IPS-20b (cell line): ENCODE results near the gene KCNA3.

Experiments used
- H3K27ac ChIP-seq: one replicate; pipeline ENCODE4 v1.5.1; 2013; ENCODE audit warnings: low read length
- H3K27me3 ChIP-seq: 2 replicates; pipeline ENCODE4 v1.6.1; 2013; ENCODE audit warnings: mild to moderate bottlenecking, low read length, inconsistent platforms; ENCODE audit not compliant: insufficient read depth
- H3K36me3 ChIP-seq: 2 replicates; pipeline ENCODE4 v1.6.1; 2013; ENCODE audit warnings: low read depth, mild to moderate bottlenecking, inconsistent platforms, low read length, moderate library complexity; ENCODE audit not compliant: insufficient read depth
- H3K4me1 ChIP-seq: 2 replicates; pipeline ENCODE4 v1.6.1; 2013; ENCODE audit warnings: mild to moderate bottlenecking, control low read depth, inconsistent platforms, low read length, moderate library complexity; ENCODE audit not compliant: insufficient read depth
- H3K4me3 ChIP-seq: 2 replicates; pipeline ENCODE4 v1.5.1; 2013; ENCODE audit warnings: mild to moderate bottlenecking, low read length, inconsistent platforms
- H3K9ac ChIP-seq: 2 replicates; pipeline ENCODE4 v1.6.1; 2013; ENCODE audit warnings: low read depth, mild to moderate bottlenecking, inconsistent platforms, low read length, moderate library complexity
- H3K9me3 ChIP-seq: 2 replicates; pipeline ENCODE4 v1.6.1; 2013; ENCODE audit warnings: mild to moderate bottlenecking, low read depth, low read length, inconsistent platforms; ENCODE audit not compliant: insufficient read depth

Gene KCNA3

DNA sequence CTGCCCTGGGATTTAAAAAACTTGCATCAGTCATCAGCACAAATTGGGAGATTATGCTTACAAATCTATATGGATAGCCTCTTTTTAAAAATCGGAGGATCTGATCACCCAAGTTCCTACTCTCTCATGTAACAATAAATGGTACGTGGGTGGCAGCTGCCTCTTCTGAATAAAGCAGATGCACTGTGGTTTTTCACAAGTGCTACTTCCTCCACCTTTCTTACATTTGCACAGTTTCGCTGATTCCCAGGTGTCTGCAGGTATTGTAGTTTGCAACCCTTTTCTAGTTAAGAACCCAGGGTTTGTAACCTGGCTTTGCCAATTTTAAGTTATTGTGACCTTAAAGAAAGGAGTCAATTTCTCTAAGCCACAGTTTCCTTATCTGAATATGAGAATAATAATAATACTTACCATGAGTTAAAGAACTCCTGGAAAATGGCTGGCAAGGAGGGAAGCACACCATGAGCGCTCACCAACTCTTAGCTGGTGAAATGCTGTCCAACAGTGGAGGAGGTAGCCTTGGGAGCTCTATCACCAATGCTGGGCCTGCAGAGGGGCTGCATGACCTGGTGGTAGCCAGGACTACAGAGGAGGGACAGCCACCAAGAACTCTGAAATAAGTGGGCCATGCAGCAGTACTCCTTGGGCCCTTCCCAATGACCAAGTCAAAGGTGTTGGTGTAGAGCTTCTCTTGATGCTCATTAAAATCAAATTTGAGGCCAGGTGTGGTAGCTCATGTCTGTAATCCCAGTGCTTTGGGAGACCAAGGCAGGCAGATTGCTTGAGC is 38.4 kb downstream of the KCNA3 start:
- H3K27me3 ChIP-seq, result peaks cover under 1% of the 10 kb centered on the region; the same call in 1 of the 2 replicates
- H3K36me3 ChIP-seq, result no peaks in the 10 kb centered on the region
- H3K27ac ChIP-seq, result no peak overlapping the region
- no peak overlapping the region for H3K9ac ChIP-seq
- H3K9me3 ChIP-seq, result no peaks in the 10 kb centered on the region
- no peaks in the 10 kb centered on the region for H3K4me1 ChIP-seq
- no peak overlapping the region for H3K4me3 ChIP-seq

DNA sequence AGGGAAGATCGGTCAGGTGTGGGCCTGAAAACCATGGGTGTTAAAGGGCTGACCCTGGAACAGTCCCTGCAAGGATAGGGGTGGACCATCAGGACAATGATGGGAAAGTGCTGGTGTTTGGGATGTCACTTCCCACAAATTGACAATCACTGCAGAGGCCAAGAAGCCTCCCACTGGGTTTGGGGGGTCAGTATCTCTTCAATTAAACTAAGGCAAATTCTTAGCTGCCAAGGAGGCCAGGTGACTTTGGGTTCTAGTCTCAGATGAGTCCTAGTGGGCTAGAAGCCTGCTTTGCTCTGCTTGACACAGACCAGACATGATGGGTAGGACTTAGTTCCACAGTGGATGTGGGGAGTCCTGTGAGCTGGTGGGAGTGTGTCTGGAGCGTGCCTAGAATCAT is 39.3 kb downstream of the KCNA3 start:
- H3K4me3 ChIP-seq, result no peak overlapping the region
- H3K27ac ChIP-seq, result no peak overlapping the region
- H3K4me1 ChIP-seq, result no peaks in the 10 kb centered on the region
- peaks cover 4% of the 10 kb centered on the region; the same call in 1 of the 2 replicates for H3K27me3 ChIP-seq
- H3K9ac ChIP-seq, result no peak overlapping the region
- H3K9me3 ChIP-seq, result no peaks in the 10 kb centered on the region
- H3K36me3 ChIP-seq, result no peaks in the 10 kb centered on the region

GRCh38 chr1:110634455-110635311 is 40.1 kb downstream of the KCNA3 start:
- Histone ChIP-seq H3K36me3 (no peaks in the 10 kb centered on the region), H3K9me3 (no peaks in the 10 kb centered on the region), H3K27me3 (peaks cover 4% of the 10 kb centered on the region; the same call in 1 of the 2 replicates)

DNA sequence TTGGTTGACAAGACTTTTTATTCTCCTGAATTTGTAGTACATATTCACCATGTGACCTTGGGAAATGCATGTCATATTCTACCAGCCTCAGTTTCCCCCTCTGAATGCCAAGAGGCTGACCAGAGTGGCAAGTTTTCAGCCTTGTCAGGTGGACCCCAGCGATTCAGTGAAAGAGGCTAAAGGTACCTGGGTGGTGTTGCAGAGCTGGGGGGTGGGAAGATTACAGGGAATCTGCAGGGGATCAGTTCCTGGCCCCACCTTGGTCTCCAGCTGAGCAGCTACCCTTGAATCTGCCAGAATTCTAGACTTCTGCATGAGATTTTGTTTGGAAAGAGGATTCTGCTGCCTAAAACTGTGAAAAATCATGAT is 40.7 kb downstream of the KCNA3 start:
- H3K27me3 ChIP-seq, result peaks cover 4% of the 10 kb centered on the region; the same call in 1 of the 2 replicates
- no peak overlapping the region for H3K27ac ChIP-seq
- no peak overlapping the region for H3K9ac ChIP-seq
- H3K4me1 ChIP-seq, result no peaks in the 10 kb centered on the region
- H3K36me3 ChIP-seq, result no peaks in the 10 kb centered on the region
- H3K4me3 ChIP-seq, result no peak overlapping the region
- no peaks in the 10 kb centered on the region for H3K9me3 ChIP-seq

More at GRCh38 chr1:110634455-110635311, 40.1 kb downstream of the KCNA3 start:
- no peak overlapping the region for H3K4me3 ChIP-seq
- no peak overlapping the region for H3K27ac ChIP-seq
- no peak overlapping the region for H3K9ac ChIP-seq
- no peaks in the 10 kb centered on the region for H3K4me1 ChIP-seq

GRCh38 chr1:110633646-110634030 is 41.1 kb downstream of the KCNA3 start:
- Histone ChIP-seq H3K27me3 (peaks cover 4% of the 10 kb centered on the region; the same call in 1 of the 2 replicates), H3K4me3 (no peak overlapping the region), H3K36me3 (no peaks in the 10 kb centered on the region), H3K27ac (no peak overlapping the region), H3K9ac (no peak overlapping the region), H3K4me1 (no peaks in the 10 kb centered on the region), H3K9me3 (no peaks in the 10 kb centered on the region)

GRCh38 chr1:110631836-110632620 is 42.7 kb downstream of the KCNA3 start:
- H3K27me3 ChIP-seq, result peaks cover 4% of the 10 kb centered on the region; the same call in 1 of the 2 replicates
- no peak overlapping the region for H3K4me3 ChIP-seq
- H3K27ac ChIP-seq, result no peak overlapping the region
- H3K36me3 ChIP-seq, result no peaks in the 10 kb centered on the region
- no peak overlapping the region for H3K9ac ChIP-seq
- H3K4me1 ChIP-seq, result no peaks in the 10 kb centered on the region
- no peaks in the 10 kb centered on the region for H3K9me3 ChIP-seq

DNA sequence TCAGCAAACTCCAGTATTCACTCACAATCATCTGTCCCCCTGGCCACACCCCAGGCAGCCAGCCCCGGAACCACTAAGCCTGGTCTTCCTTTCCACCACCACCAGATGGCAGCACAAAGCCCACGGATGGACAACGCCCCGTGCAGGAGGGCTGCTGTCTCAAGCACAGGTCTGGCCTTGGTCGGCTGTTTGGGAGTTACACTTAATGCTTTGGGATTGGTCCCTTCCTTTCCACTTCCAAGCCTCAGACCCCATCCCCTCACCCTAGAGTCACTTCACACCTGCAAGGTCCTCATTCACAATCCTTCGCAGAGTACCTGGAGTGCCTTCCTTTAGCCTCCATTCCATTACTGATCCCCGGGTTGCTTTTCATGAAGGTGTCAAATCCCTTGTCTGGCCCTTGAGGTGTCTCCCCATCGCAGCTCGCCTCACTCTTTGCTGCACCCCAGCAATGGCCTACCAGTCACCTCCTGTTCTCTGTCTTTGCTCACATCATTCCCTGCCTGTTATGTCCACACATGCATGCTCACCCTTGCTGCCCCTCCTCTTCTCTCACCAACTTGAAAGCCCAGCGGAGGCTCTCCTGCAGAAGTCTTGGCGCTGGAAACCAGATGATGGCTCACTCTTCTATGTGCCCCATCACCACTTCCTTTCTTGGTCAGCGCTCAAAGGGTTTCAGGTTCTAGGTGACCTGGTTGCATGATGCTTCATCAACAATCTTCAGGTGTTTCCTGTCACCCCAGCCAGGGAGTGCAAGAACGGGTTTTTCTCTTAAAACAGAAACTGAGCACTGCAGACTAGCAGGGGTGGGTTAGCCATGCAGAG is 43.7 kb downstream of the KCNA3 start:
- peaks cover 4% of the 10 kb centered on the region; the same call in 1 of the 2 replicates for H3K27me3 ChIP-seq
- no peak overlapping the region for H3K4me3 ChIP-seq
- no peaks in the 10 kb centered on the region for H3K36me3 ChIP-seq
- no peaks in the 10 kb centered on the region for H3K4me1 ChIP-seq
- H3K9ac ChIP-seq, result no peak overlapping the region
- H3K9me3 ChIP-seq, result no peaks in the 10 kb centered on the region
- H3K27ac ChIP-seq, result no peak overlapping the region

GRCh38 chr1:110628323-110629105 is 46.2 kb downstream of the KCNA3 start:
- H3K4me3 ChIP-seq, result no peak overlapping the region
- H3K27me3 ChIP-seq, result peaks cover 14% of the 10 kb centered on the region
- H3K27ac ChIP-seq, result no peak overlapping the region
- H3K4me1 ChIP-seq, result no peaks in the 10 kb centered on the region
- no peaks in the 10 kb centered on the region for H3K9me3 ChIP-seq
- H3K36me3 ChIP-seq, result no peaks in the 10 kb centered on the region
- H3K9ac ChIP-seq, result no peak overlapping the region

DNA sequence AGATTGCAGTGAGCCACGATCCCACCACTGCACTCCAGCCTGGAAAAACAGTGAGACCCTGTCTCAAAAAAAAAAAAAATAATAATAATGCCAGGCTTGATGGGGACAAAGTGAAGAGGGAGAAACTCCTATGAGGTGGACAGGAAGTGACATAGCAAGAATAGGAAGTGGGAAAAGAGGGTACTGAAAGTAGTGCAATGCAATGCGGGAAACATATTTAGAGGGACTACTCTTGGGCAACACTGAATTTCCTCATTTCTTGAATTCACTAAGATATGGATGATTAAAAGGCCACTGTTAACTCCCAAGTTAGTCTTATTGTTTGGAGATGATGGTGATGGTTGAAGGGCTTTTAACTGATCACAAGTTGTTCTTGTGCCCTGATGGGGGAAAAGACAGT is 47.0 kb downstream of the KCNA3 start:
- Histone ChIP-seq H3K27ac (no peak overlapping the region), H3K9ac (no peak overlapping the region), H3K27me3 (peaks cover 21% of the 10 kb centered on the region), H3K4me1 (no peaks in the 10 kb centered on the region), H3K9me3 (no peaks in the 10 kb centered on the region), H3K4me3 (no peak overlapping the region), H3K36me3 (no peaks in the 10 kb centered on the region)

DNA sequence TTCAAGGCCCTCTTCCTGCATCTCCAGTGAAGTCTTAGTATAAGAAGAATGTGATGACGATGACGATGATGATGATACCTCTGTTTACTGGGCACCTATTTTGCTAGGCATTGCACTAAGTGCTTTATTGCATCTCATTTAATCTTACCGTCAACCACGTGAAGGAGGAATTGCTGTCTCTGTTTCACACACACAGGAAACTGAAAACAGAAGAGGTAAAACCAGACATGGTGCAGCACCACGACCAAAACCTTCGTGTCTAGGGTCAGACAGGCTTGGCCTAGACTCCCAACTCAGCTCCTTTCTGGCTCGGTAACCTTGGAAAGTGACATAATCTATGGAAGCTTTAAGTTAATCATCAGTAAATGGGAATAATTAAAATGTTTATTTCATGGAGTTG is 47.9 kb downstream of the KCNA3 start:
- H3K9ac ChIP-seq, result no peak overlapping the region
- no peaks in the 10 kb centered on the region for H3K9me3 ChIP-seq
- no peak overlapping the region for H3K27ac ChIP-seq
- no peak overlapping the region for H3K4me3 ChIP-seq
- no peaks in the 10 kb centered on the region for H3K36me3 ChIP-seq
- H3K4me1 ChIP-seq, result no peaks in the 10 kb centered on the region
- H3K27me3 ChIP-seq, result peaks cover 30% of the 10 kb centered on the region
